Measurements from ENCODE around the gene CISTR.

CISTR gene

GRCh38 chr12:53751336-53752191 lies at the start of gene CISTR:
TSS of gene CISTR (minus strand) at chr12:53751979.
- DNase-seq (ENCODE audit: insufficient read length, low spot score) (no peak), FAIRE-seq (no peak)
- no peak for TF ChIP-seq CTCF (IDR thresholded peaks at IDR 0.05; ENCODE audit: insufficient read depth, missing control alignments)

DNA sequence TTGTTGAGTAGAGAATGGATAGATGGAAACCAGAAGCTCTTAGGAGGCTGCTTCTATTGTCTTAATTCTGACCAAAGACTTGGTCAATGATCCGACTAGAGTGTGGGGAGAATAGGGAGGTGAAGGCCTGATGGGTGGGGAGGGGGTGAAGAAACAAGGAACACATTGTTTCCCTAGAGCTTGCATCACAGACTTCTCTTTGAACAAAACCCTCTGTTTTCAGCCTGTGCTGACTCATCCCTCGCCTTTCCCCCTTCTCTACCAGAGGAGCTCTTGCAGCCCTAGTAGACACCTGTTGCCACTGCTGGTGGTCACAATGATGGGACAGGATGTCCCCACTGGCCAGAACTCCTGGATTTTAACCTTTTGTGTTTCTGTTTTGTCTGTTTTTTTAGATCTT lies 46.8 kb upstream of the CISTR start:
- TF ChIP-seq CTCF (IDR thresholded peaks at IDR 0.05; ENCODE audit: insufficient read depth, missing control alignments) = no peak
- FAIRE-seq (no peak), DNase-seq (ENCODE audit: insufficient read length, low spot score) (no peak)

DNA sequence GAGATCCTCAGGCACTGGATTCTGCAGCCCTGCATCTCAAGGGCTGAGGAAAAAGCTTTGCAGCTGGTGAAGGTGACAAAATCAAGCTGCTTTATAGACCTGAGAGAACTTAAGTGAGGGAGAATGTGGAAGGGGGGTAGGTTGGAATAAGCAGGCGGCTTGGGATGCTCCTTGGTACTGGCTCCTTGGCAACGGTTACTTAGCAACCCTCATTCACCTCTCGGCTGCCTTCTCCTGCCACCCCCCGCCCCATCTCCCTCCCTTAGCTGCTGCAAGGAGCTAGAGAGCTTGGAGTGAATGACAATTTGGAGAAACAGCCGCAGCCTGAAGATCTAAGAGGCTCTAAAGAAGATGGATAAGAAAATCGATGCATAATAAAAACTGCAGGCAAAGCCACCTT lies 44.1 kb upstream of the CISTR start:
- no peak for TF ChIP-seq CTCF (IDR thresholded peaks at IDR 0.05; ENCODE audit: insufficient read depth, missing control alignments)
- no peak for FAIRE-seq
- DNase-seq (ENCODE audit: insufficient read length, low spot score) = no peak

DNA sequence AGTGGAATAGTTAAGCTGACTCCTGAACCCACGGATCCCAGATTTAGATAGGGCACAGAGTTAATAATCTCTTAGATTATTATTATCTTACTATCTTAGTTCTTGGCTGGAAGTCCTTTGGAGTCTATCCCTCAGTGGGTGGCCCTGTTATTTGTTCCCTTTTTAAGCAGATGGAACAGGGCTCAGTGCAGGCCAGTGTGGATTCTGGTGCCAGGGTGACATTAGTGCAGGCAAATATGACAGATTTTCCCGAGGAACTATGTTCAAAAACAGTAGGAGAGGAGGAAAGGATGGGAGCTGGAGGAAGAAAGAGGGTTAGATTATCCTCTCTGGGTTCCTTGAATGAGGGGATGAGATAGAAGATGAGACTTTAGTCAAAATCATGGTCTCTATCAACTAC lies 41.4 kb upstream of the CISTR start:
- DNase-seq (ENCODE audit: insufficient read length, low spot score) (no peak), FAIRE-seq (no peak)
- TF ChIP-seq CTCF (IDR thresholded peaks at IDR 0.05; ENCODE audit: insufficient read depth, missing control alignments) = no peak

DNA sequence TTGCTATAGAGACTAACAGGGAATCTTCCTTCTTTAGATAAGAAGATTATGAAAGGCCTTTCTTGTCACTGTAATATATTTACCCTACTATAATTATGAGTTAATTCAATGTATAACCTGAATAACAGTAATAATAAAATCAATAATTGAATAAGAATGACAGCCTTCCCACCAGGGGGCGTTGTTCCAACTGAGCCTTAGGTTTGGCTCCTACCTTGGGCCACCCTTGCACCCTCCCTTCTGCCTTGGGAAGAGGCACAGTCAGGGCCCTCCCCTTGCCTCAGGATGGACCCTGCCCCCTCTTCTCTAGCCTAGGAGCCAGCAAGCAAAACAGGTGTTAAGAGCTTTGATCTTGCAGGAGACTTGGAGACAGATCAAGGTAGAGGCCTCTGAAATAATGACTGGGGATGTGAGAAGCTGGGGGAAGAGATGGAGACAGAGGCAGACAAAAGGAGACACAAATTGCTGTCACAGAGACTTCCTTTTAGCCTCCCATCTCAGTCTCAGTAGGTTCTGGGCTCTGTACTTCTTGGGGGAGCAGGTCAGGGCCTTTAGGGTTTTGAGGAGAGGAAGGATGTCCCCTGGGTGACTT lies 40.1 kb upstream of the CISTR start:
- FAIRE-seq = no peak
- DNase-seq (ENCODE audit: insufficient read length, low spot score) = no peak

GRCh38 chr12:53789570-53789969 lies 37.8 kb upstream of the CISTR start:
- no peak for TF ChIP-seq CTCF (IDR thresholded peaks at IDR 0.05; ENCODE audit: insufficient read depth, missing control alignments)
- FAIRE-seq (no peak), DNase-seq (ENCODE audit: insufficient read length, low spot score) (no peak)

More for the DNA sequence above, 40.1 kb upstream of the CISTR start:
- TF ChIP-seq CTCF (IDR thresholded peaks at IDR 0.05; ENCODE audit: insufficient read depth, missing control alignments) = peak; percentile 47

GRCh38 chr12:53788892-53789291 lies 37.1 kb upstream of the CISTR start:
- no peak for TF ChIP-seq CTCF (IDR thresholded peaks at IDR 0.05; ENCODE audit: insufficient read depth, missing control alignments)
- no peak for DNase-seq (ENCODE audit: insufficient read length, low spot score)
- FAIRE-seq = no peak

All from D721Med (cell line).